Kidney epithelial cell (primary cell): ENCODE results near the gene RBM27. TPM values are rescaled to one million over a fixed set of nuclear protein-coding genes. Genes with fewer than 3 reads are reported as not detected.
"Not testable (repeated sequence)": the region's sequence is repeated elsewhere in the genome, so short reads cannot be mapped to it uniquely, and the experiment has no call there.

ENCODE experiments used
- DNase-seq: peaks from one replicate; pipeline ENCODE4 v3.0.0-alpha.2; 2010; ENCODE audit warnings: low read depth
- H3K27me3 ChIP-seq: 2 replicates; pipeline ENCODE4 v1.6.0; 2011; ENCODE audit warnings: low read length; ENCODE audit not compliant: control insufficient read depth, insufficient read depth
- H3K36me3 ChIP-seq: 2 replicates; pipeline ENCODE4 v1.5.1; 2011; ENCODE audit warnings: low read length; ENCODE audit not compliant: control insufficient read depth, insufficient read depth
- H3K4me3 ChIP-seq: 2 replicates; pipeline ENCODE4 v1.5.1; 2011; ENCODE audit warnings: low read depth, mild to moderate bottlenecking, control low read depth, low read length
- total RNA-seq: library from RNA; depleted of rRNA; stranded (reverse); fragments of >200 nt; gene quantifications from 2 replicates; pipeline ENCODE4 v1.2.3, GENCODE V29; 2015
- TF ChIP-seq, protein P1 (sequence below): IDR thresholded peaks from 2 replicates; pipeline ENCODE4 v1.5.1; 2011; ENCODE audit warnings: mild to moderate bottlenecking, moderate library complexity, low read length, control low read depth, inconsistent platforms; ENCODE audit not compliant: insufficient read depth, poor library complexity, severe bottlenecking

Gene RBM27
- total RNA-seq, result 14.6 and 17.0 TPM in 2 replicates

DNA sequence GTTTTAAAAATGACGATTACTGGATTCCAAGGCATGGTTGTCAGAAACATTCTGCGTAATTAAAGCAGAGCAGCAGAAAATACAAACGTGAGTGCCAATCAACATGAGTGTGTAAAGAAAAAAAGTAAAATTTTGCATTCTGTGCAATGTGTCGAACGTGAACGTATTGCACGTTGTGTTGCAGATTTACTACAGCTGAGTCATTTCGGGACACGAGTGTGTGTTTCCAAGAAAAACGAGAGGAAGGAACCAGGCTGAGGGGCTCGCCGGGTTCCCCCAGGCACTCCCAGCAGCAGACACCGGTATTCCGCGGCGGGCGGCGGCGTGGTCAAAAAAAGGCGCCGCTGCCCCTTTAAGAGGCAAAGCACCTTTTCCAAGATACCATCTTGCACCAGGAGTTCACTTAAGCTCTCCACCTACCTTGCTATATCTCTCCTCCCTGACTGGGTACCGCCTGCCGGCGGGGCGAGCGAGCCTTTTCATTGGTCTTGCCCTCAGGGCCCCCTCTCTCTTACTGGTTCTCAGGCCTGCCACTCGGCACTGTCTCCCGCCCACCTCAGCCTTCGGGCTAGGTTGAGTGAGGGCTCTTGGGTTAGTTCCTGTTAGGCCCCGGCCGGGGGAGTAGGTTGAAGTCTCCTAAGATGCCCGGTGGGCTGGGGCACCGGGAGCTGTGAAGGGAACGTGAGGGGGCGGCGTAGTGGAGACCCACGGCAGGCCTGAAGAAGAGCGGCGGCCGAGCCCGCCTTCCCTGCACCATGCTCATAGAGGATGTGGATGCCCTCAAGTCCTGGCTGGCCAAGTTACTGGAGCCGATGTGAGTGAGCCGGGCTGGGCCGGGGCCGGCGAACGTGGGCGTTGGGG lies at the start of gene RBM27:
RBM27 (plus strand) TSS at position 595 of the 861 bp plus-strand sequence; CDS start at position 756, 161 bp downstream.
- TF ChIP-seq, protein P1, sequence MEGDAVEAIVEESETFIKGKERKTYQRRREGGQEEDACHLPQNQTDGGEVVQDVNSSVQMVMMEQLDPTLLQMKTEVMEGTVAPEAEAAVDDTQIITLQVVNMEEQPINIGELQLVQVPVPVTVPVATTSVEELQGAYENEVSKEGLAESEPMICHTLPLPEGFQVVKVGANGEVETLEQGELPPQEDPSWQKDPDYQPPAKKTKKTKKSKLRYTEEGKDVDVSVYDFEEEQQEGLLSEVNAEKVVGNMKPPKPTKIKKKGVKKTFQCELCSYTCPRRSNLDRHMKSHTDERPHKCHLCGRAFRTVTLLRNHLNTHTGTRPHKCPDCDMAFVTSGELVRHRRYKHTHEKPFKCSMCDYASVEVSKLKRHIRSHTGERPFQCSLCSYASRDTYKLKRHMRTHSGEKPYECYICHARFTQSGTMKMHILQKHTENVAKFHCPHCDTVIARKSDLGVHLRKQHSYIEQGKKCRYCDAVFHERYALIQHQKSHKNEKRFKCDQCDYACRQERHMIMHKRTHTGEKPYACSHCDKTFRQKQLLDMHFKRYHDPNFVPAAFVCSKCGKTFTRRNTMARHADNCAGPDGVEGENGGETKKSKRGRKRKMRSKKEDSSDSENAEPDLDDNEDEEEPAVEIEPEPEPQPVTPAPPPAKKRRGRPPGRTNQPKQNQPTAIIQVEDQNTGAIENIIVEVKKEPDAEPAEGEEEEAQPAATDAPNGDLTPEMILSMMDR, result no peak
- no peaks in the 10 kb centered on the region for H3K27me3 ChIP-seq
- H3K36me3 ChIP-seq, result no peaks in the 10 kb centered on the region
- peak; percentile 96 for DNase-seq
- H3K4me3 ChIP-seq, result peak within 1 kb of the TSS; percentile 97

DNA sequence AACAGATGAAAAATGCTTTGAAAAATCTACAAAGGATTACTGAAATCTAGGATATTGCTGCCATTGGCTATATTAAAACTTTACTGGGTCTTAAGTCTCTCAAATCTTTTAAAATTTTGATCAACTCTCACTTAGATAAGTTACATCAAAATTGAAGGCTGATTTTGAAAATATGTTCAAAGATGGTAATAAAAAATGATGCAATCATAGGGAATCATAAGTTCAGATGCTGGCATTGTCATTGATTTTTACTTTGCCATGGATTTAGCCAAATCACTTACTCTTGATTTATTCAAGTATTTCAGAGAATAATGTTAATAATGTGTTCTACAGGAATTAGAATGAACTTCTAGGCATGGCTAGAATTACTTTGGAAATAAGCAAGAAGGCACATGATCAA lies 45.1 kb upstream of the RBM27 start:
- no peaks in the 10 kb centered on the region for H3K36me3 ChIP-seq
- H3K27me3 ChIP-seq, result no peaks in the 10 kb centered on the region
- TF ChIP-seq, protein P1, result no peak
- no peak overlapping the region for H3K4me3 ChIP-seq
- DNase-seq, result no peak

GRCh38 chr5:146164382-146164781 lies 39.0 kb upstream of the RBM27 start:
- TF ChIP-seq, protein P1, result no peak
- Histone ChIP-seq H3K36me3 (no peaks in the 10 kb centered on the region), H3K27me3 (no peaks in the 10 kb centered on the region), H3K4me3 (no peak overlapping the region)
- DNase-seq, result no peak

GRCh38 chr5:146165460-146165859 lies 37.9 kb upstream of the RBM27 start:
- no peaks in the 10 kb centered on the region for H3K36me3 ChIP-seq

DNA sequence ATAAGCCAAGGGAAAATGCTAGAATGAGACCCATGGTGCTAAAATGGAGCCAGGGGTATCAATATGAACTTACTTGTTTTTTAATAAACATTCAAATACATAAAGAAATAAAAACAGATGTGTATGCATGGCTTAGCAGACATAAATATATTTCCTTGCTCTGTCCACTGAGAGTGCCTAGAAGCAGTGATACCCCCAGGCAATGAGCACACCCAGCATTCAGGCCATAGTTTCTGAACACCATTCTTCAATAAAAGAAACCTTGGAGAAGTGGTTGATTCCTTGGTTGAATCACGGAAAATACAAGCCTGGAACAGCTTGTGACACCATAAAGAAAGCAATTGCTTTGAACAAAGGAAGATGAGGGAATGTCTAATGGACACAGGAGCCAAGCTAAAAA lies 37.5 kb upstream of the RBM27 start:
- H3K36me3 ChIP-seq, result no peaks in the 10 kb centered on the region
- TF ChIP-seq, protein P1, result no peak
- no peaks in the 10 kb centered on the region for H3K27me3 ChIP-seq
- no peak overlapping the region for H3K4me3 ChIP-seq
- DNase-seq, result no peak

More at GRCh38 chr5:146165460-146165859, 37.9 kb upstream of the RBM27 start:
- no peak for DNase-seq
- no peak overlapping the region for H3K4me3 ChIP-seq
- TF ChIP-seq, protein P1, result no peak
- no peaks in the 10 kb centered on the region for H3K27me3 ChIP-seq

DNA sequence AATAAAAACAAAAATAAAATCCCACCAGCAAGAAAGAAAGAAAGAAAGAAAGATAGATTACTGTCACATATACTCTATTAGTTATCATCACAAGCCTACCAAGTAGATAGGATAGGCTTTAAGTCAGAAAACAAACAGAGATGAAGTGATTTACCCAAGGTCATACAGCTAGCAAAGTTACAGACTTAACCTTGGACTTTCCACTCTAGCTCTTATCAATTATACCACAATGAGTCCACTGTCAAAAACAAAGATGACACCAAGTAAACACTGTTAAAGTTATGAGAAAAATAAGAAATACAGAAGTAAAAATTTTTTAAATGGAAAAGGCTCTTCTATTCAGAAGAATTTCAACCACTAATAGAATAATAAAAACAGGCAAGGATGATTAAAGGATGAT lies 34.3 kb upstream of the RBM27 start:
- H3K4me3 ChIP-seq, result no peak overlapping the region
- no peaks in the 10 kb centered on the region for H3K36me3 ChIP-seq
- DNase-seq, result no peak
- no peaks in the 10 kb centered on the region for H3K27me3 ChIP-seq
- TF ChIP-seq, protein P1, result no peak

GRCh38 chr5:146173049-146173448 lies 30.4 kb upstream of the RBM27 start:
- DNase-seq, H3K27me3 ChIP-seq, H3K4me3 ChIP-seq, H3K36me3 ChIP-seq: not testable (repeated sequence)
